ENCODE results near the gene MBD6. TPM values are rescaled to one million over a fixed set of nuclear protein-coding genes. Genes with fewer than 3 reads are reported as not detected.

The MBD6 gene
- total RNA-seq, 1 experiment from 2014 or later = 140 TPM

DNA sequence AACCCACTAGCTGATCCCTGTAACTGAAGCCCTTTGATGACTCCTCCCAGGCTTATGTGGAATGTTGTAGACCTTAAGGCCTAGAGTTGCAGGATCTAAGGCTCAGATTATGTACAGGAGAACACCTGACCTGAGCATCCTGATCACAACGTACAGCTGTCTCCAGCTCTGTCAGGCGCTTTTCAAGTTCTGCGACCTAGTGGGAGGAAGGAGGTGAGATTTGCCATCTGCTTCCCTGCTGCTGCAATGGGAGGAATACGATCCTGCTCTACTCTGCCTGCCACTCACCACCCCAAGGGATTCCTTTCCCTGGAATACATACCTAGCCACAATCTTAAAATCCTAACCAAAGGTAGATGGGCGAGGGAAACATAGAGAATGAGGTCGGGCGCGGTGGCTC, 10.5 kb downstream of the MBD6 start:
- ChIA-PET POLR2A (ENCODE audit: low non-redundant PET) (no interaction called here), CTCF (no interaction called here)
- Histone ChIP-seq H3K27ac (ENCODE audit: low read depth, low read length, poor library complexity, severe bottlenecking) (no peak overlapping the region), H3K27me3 (replicated peaks; ENCODE audit: insufficient read depth, low read depth, low read length, poor library complexity) (no peaks in the 10 kb centered on the region), H3K4me3 (ENCODE audit: low read depth, low read length, poor library complexity, severe bottlenecking) (no peak overlapping the region), H3K36me3 (ENCODE audit: insufficient read depth, low read length, poor library complexity, severe bottlenecking) (peaks cover 66% of the 10 kb centered on the region), H3K4me1 (ENCODE audit: insufficient read depth, low read length, poor library complexity, severe bottlenecking) (no peaks in the 10 kb centered on the region), H3K9me3 (ENCODE audit: low read depth, low read length, poor library complexity, severe bottlenecking) (no peaks in the 10 kb centered on the region)
- no TSS peak for BruUV-seq (replicated peaks)
- intact Hi-C loops (cut with micrococcal nuclease; ENCODE audit: unreplicated experiment) = no loop called here
- TF ChIP-seq EZH2 (IDR thresholded peaks at IDR 0.05; ENCODE audit: borderline replicate concordance, low read depth, low read length, poor library complexity, severe bottlenecking) (no peak), CTCF (conservative IDR thresholded peaks at IDR 0.05; ENCODE audit: low read depth, low read length) (no peak)
- DNase-seq (ENCODE audit: low spot score) = no peak

- DNase-seq (ENCODE audit: low spot score) = no peak
- intact Hi-C loops (cut with micrococcal nuclease; ENCODE audit: unreplicated experiment) = no loop called here
- Histone ChIP-seq H3K36me3 (ENCODE audit: insufficient read depth, low read length, poor library complexity, severe bottlenecking) (peaks cover 61% of the 10 kb centered on the region), H3K9me3 (ENCODE audit: low read depth, low read length, poor library complexity, severe bottlenecking) (no peaks in the 10 kb centered on the region), H3K4me3 (ENCODE audit: low read depth, low read length, poor library complexity, severe bottlenecking) (no peak overlapping the region), H3K4me1 (ENCODE audit: insufficient read depth, low read length, poor library complexity, severe bottlenecking) (no peaks in the 10 kb centered on the region), H3K27ac (ENCODE audit: low read depth, low read length, poor library complexity, severe bottlenecking) (no peak overlapping the region), H3K27me3 (replicated peaks; ENCODE audit: insufficient read depth, low read depth, low read length, poor library complexity) (no peaks in the 10 kb centered on the region)
- ChIA-PET CTCF (no interaction called here), POLR2A (ENCODE audit: low non-redundant PET) (no interaction called here)
- no peak for TF ChIP-seq CTCF (conservative IDR thresholded peaks at IDR 0.05; ENCODE audit: low read depth, low read length)
- no peak for TF ChIP-seq EZH2 (IDR thresholded peaks at IDR 0.05; ENCODE audit: borderline replicate concordance, low read depth, low read length, poor library complexity, severe bottlenecking)
- BruUV-seq (replicated peaks) = no TSS peak
Observed at GRCh38 chr12:57534250-57534649, 11.6 kb downstream of the MBD6 start.

DNA sequence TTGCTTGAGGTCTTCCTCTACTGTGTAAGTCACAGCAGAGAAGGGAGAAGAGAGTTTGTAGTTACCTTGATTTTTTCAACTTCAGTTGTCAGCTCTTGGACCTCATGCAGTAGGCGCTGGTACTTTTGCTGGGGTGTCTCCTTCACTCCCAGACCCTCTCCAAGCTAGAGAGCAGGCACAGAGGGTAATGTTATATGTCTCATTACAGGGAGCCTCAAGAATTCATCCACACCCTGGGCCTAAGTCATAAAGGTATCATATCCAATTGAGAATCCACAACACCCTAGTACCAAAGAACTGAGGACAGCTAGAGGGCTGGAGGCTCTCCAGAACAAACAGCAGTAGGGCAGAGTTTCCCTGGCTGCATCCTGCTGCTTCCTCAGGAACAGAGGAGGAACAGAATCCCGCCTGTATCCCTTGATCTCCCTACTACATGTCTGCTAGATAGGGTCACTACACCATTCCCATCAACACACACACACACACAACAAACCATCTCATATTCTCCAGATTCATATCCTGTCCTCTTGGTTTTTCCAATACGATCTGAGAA, 12.4 kb downstream of the MBD6 start:
- Histone ChIP-seq H3K27ac (ENCODE audit: low read depth, low read length, poor library complexity, severe bottlenecking) (no peak overlapping the region), H3K4me1 (ENCODE audit: insufficient read depth, low read length, poor library complexity, severe bottlenecking) (no peaks in the 10 kb centered on the region), H3K36me3 (ENCODE audit: insufficient read depth, low read length, poor library complexity, severe bottlenecking) (peaks cover 54% of the 10 kb centered on the region), H3K4me3 (ENCODE audit: low read depth, low read length, poor library complexity, severe bottlenecking) (no peak overlapping the region), H3K9me3 (ENCODE audit: low read depth, low read length, poor library complexity, severe bottlenecking) (no peaks in the 10 kb centered on the region), H3K27me3 (replicated peaks; ENCODE audit: insufficient read depth, low read depth, low read length, poor library complexity) (no peaks in the 10 kb centered on the region)
- POLR2A ChIA-PET (ENCODE audit: low non-redundant PET) = no interaction called here
- TF ChIP-seq CTCF (conservative IDR thresholded peaks at IDR 0.05; ENCODE audit: low read depth, low read length) = no peak
- no peak for TF ChIP-seq EZH2 (IDR thresholded peaks at IDR 0.05; ENCODE audit: borderline replicate concordance, low read depth, low read length, poor library complexity, severe bottlenecking)
- intact Hi-C loops (cut with micrococcal nuclease; ENCODE audit: unreplicated experiment) = no loop called here
- BruUV-seq (replicated peaks) = no TSS peak
- DNase-seq (ENCODE audit: low spot score) = no peak
- CTCF ChIA-PET = no interaction called here

Measured in A673 (cell line).